GM18520 (cell line): ENCODE results near the gene CHST6.
"Not testable (repeated sequence)": the region's sequence is repeated elsewhere in the genome, so short reads cannot be mapped to it uniquely, and the experiment has no call there.

Experiments
- ATAC-seq: cut with Tn5 transposase; IDR thresholded peaks from one replicate; pipeline ENCODE4 v1.9.1; 2021; ENCODE audit not compliant: unreplicated experiment

Gene CHST6

GRCh38 chr16:75452464-75453190, 42.6 kb downstream of the CHST6 start:
- ATAC-seq = no peak

GRCh38 chr16:75446416-75446815, 48.8 kb downstream of the CHST6 start:
- no peak for ATAC-seq

- no peak for ATAC-seq
Observed at GRCh38 chr16:75445298-75445697, 49.9 kb downstream of the CHST6 start.

GRCh38 chr16:75443298-75443697, 51.9 kb downstream of the CHST6 start:
- no peak for ATAC-seq

- ATAC-seq = peak; percentile 53
Observed at GRCh38 chr16:75433732-75434413, 61.4 kb downstream of the CHST6 start.

GRCh38 chr16:75432828-75433731, 62.2 kb downstream of the CHST6 start, which contains the start of gene CFDP1:
TSS of gene CFDP1 (minus strand) at chr16:75433503. CDS start at chr16:75433352, 151 bp downstream.
- peak; percentile 93 for ATAC-seq

GRCh38 chr16:75429621-75430403, 65.4 kb downstream of the CHST6 start:
- ATAC-seq = no peak

GRCh38 chr16:75426524-75426923, 68.7 kb downstream of the CHST6 start:
- not testable (repeated sequence) for ATAC-seq

- ATAC-seq = not testable (repeated sequence)
Observed at GRCh38 chr16:75424105-75424762, 71.0 kb downstream of the CHST6 start.

- ATAC-seq = no peak
Observed at GRCh38 chr16:75423723-75424104, 71.5 kb downstream of the CHST6 start.
